DMS53 (cell line): Measurements from ENCODE around the gene TMPO.
"Not testable (repeated sequence)": the region's sequence is repeated elsewhere in the genome, so short reads cannot be mapped to it uniquely, and the experiment has no call there.

Source experiments
- DNase-seq: peaks from one replicate; lab custom pipeline; 2025; lab: John Stamatoyannopoulos, UW

The TMPO gene, protein sequence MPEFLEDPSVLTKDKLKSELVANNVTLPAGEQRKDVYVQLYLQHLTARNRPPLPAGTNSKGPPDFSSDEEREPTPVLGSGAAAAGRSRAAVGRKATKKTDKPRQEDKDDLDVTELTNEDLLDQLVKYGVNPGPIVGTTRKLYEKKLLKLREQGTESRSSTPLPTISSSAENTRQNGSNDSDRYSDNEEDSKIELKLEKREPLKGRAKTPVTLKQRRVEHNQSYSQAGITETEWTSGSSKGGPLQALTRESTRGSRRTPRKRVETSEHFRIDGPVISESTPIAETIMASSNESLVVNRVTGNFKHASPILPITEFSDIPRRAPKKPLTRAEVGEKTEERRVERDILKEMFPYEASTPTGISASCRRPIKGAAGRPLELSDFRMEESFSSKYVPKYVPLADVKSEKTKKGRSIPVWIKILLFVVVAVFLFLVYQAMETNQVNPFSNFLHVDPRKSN

DNA sequence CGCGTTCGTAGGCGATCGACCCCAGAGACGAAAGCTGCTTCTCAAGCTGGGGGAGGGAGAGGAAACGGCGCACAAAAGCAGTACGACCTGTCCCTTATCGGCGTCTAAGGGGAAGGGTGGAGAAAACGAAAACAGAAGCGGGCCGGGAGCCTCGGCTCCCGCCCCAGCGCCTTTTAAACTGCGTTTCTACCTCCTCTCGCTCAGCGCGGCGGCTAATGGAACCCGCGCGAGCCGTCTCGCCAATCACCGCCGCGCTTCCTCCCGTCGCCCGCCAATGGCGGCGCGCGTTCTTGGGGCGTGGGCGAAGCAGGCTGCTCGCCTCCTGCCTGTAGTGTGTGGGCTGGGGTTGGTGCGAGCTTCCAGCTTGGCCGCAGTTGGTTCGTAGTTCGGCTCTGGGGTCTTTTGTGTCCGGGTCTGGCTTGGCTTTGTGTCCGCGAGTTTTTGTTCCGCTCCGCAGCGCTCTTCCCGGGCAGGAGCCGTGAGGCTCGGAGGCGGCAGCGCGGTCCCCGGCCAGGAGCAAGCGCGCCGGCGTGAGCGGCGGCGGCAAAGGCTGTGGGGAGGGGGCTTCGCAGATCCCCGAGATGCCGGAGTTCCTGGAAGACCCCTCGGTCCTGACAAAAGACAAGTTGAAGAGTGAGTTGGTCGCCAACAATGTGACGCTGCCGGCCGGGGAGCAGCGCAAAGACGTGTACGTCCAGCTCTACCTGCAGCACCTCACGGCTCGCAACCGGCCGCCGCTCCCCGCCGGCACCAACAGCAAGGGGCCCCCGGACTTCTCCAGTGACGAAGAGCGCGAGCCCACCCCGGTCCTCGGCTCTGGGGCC is at the start of gene TMPO:
Gene TMPO (plus strand): TSS at position 304 of the 824 bp plus-strand sequence. CDS start 278 bp downstream, at position 582.
- peak; percentile 98 for DNase-seq

DNA sequence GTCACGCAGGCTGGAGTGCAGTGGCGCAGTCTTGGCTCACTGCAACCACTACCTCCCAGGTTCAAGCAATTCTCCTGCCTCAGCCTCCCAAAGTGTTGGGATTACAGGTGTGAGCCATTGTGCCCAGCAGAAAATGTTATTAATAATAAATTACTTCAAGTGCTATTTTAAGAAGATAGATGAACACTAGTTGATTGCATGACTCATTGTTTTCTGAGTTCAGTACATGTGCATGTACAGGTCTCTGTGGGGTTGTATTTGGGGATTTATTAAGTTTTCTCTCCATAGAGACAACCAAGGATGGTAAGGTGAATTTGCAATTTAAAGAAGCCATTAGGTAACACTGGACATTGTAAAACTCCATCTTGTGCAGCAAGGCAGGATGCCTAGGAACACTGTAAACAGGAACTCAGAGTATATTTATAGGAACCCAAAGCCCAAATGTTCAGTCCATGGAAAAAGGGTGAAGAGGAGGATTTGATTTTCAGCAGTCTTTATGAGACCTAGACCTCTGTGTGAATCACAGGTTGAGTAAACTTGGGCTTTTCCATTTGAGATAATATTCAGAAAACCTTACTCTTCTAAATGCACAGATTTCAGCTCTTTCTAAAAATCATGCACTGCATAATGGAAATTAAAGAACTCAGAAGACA is 49.3 kb upstream of the TMPO start:
- peak; percentile 31 for DNase-seq

DNA sequence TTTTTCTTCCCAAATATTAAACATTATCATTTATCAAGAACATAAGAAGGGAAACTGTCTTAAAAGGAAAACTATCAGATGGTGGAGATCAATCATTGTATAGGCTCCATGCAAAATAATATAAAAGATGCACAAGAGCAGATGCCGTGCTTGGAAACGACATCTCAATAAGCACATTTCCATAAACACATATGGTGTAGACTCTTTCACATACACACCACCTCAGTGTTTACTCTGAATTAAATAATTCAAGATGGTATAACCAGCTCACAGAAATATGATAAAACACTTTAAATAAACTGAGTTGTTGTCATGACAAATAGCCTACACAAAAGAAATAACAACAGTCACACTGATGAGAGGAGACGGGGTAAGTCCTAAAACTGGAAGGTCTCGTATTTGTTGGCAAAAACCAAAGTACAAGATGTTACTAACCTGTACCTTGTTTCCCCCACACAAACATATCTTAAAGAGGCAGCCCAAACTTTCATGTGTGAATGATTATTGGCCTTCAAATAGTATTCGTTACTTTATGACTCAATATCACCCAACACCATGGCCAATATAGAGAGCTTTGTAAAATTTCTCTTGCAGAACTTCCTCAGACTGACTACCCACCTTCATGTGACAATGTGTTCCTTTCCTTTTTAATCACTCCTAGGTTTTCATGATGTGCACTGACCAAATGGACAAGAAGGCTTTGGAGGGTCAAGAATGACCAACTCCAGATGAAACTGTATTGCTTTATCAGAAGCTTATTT is 48.6 kb upstream of the TMPO start:
- no peak for DNase-seq

DNA sequence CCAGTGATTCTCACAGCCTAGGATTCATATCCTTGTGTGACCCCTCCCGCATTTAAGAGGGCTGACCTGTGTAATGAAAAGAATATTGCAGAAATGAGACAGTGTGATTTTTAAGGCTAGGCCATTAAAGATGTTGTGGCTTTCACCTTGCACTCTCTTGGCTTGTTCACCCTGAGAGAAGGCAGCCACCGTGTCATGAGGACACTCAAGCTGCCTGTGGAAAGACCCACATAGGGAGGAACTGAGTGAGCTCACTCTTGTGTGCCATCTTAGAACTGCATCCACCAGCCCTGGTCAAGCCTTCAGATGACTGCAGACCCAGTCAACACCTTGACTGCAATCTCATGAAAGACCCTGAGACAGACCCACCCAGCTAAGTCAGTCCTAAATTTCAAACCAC is 46.3 kb upstream of the TMPO start:
- DNase-seq: no peak

DNA sequence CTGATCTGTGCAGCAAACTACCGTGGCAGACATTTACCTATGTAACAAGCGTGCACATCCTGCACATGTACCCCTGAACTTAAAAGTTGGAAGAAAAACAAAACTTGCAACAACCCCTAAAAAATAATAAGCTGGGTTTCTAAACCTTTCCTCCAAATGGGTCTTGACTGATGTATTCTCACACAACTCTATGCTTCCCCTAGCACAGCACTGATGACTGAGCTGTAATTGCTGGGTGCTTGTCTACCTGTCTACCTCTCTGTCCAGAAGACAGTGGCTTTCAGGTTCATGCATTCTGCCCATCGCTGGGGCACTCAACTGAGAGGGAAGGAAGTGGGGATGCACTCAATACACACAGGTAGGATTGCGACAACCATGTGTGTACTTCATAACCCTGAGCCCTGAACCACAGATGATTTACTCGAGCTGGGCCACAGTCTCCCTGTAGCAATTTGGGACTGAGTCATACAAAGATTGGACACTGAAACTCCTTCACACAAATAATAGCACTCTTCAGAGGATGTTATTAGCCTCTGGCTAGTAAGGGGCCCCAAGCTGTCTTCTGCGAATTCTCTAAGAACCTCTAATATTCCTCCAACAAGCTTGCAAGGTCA is 44.8 kb upstream of the TMPO start:
- no peak for DNase-seq

DNA sequence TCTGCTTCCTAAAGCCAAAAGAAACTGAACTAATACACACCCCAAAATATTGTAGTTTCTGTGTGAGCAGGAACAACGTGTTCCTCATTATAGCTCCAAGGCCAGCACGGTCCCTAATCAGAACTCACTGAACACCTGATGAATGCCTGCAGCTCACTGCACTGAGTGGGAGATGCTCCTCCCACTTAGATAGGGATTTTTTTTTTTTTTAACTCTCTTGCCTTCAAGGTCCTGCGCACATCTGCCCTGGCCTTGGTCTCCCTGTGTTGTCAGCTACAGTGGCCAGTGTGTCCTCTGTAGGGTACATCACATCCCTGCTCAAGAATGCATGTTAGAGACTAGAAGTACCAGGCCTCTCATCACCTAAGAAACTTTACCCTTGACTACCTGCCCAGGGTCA is 44.3 kb upstream of the TMPO start:
- no peak for DNase-seq

DNA sequence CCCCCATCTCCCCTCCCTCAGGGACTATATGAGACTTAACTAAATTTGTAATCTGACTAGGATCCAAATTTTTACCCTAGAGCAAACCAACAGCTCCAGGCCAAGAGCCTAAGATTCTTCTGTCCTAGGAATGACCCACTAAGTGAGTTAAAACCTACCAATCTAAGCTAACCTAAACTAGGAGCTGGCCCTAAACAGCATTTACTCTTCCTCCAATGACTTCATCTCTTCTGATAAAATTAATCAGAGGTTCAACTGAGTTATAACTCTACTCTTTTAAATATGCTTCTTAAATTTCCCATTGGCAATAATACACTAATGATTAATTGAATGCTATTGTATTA is 39.9 kb upstream of the TMPO start:
- no peak for DNase-seq

DNA sequence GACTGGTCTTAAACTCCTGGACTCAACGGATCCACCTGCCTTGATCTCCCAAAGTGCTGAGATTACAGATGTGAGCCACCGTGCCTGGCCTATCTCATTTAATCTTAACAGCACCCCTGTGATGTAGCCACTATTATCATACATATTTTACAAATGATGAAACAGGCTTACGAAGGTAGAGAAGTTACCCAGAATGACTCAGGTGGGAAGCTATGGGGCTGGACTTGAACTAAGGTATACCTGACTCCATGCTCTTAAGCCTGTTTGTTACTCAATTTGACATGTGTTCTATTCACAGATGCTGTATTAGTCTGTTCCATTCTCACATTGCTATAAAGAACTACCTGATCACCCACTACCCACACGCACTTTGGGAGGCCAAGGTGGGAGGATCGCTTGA is 36.8 kb upstream of the TMPO start:
- DNase-seq: no peak

DNA sequence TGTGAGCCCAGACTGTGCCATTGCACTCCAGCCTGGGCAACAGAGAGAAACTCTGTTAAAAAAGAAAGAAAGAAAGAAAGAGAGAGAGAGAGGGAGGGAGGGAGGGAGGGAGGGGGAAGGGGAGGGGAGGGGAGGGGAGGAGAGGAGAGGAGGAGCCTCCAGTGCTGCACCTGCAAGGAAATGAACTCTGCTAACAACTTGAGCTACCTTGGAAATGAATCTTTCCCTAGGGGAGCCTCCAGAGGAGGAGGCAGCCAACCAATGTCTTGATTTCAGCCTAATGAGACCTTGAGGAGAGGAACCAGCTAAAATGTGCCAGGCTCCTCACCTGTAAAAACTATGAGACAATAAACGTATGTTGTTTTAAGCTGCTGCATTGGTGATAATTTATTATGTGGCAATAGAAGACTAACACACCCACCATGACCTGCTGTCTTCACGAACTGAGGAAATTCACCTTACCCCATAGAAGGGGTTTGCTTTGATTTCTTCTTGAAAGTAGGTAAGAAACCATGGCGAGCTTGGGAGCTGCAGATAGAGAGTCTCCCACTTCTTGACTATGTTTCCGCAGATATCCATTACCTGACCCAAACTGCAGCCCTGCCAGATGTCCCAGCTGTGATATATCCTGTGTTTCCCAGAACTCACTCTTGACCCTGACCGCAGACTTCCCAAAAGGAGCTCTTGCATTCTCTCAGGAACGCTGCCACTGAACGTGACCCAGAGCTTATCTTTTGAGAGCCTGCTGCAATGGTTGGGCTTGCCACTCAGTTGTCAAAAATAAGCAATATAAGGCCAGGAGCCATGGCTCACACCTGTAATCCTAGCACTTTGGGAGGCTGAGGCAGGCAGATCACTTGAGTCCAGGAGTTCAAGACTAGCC is 31.5 kb upstream of the TMPO start:
- no peak for DNase-seq

DNA sequence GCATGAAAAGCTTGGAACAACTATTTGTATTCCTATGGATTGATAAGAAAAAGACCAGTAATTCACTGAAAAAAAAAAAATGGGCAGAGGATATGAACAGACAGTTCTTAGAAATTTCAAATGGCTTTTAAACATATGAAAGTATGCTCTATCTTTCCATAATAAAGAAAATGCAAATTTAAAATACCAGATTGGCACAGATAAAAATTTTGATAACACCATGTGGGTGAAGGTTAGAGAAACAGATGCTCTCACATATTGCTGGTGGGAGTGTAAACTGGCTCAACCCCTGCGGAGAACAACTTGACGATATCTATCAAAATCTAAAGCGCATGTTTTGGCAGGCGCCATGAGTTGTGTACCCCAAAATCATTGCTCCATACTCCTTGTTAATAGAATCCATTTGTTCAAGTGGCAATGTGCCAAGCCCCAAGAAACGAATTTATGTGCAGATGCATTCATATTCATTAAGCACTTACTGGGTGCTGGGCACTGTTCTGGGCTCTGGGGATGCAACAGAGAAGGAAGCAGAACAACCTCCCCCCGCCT is 29.5 kb upstream of the TMPO start:
- DNase-seq: no peak

DNA sequence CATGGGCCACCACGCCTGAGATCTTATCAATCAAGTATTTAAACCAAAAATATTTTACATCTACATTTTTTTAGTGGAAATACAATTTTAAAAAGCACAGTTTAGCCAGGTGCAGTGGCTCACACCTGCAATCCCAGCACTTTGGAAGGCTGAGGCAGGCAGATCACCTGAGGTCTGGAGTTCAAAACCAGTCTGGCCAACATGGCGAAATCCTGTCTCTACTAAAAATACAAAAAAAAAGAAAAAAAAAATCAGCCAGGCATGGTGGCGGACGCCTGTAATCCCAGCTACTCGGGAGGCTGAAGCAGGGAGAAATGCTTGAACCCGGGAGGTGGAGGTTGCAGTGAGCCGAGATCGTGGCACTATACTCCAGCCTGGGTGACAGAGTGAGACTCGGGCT is 27.0 kb upstream of the TMPO start:
- not testable (repeated sequence) for DNase-seq

DNA sequence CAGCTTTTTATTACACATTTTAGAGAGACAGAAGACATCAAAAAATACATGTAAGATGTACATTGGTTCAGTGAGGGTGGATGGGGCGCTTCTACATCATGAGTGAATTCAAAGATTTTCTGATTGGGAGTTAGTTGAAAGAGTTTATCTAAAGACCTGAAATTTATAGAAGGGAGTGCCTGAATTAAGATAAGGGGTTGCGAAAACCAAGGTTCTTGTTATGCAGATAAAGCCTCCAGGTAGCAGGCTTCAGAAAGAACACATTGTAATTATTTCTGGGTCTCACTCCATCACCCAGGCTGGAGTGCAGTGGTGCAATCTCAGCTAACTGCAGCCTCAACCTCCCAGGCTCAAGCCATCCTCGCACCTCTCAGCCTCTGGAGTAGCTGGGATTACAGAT is 26.2 kb upstream of the TMPO start:
- DNase-seq: no peak

DNA sequence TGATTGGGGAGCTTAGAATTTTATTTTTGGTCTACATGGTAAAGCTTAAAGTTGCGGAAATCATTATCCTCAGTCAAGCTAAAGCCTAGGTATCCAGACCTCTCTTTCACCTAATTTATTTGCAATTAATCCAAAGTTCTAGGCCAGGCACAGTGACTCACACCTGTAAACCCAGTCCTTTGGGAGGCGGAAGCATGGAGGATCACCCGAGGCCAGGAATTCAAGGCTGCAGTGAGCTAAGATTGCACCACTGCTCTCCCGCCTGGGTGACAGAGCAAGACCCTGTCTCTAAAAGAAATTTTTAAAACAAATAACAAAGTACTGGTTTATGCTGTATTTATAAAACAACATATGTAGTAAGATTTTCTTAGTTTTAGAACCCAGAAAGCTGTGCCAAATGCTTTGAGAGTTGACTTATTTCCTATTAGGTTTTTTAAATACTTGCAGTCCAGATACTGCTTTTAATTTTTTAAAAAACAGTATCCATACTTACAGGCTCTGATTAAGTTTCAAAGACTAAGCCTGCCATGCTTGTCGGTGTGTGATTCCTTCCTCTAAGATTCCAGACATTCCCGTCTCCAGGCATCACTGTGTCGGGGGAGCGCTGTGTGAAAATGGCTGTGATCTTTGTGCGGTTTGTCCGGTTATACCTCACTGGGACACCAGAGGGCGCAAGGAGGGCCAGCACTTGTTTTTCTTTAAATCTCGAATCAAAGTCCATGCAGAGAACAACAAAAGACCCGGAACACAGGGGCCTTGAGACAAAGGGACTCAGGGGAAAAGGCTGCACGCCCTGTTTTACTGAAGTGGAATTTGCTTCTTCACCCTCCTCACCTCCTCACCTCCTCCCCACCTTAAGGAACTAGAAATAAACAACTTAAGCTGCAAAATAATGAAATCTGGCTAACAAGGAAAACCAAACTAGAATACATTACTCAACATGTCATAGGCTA is 24.6 kb upstream of the TMPO start:
- DNase-seq: peak; percentile 94

DNA sequence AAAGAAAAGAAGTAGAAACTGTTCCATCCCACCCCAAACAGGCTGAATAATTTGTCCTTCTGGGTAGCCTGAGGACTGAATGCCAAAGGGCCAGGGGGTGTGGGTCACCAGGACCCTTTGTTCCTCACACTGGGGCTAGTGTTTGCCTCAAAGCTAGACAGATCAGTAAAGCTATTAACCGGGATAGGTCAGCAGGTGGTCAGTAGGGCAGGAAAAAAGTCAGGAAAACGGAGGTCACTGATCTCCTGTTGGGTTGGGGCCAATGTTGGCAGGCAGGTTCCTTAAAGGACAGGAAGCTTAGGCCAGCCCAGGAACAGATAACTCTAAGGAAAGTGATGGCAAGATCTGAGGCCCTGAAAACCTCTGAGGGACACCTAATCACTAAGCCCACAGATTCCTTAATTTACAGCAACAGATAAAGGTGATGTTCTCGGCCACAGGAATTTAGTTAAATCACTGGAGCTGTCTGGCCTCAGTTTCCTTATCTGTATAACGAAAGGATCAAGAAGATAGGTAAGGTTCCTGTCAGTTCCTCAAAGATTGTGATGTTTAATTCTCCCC is 22.7 kb upstream of the TMPO start:
- no peak for DNase-seq

DNA sequence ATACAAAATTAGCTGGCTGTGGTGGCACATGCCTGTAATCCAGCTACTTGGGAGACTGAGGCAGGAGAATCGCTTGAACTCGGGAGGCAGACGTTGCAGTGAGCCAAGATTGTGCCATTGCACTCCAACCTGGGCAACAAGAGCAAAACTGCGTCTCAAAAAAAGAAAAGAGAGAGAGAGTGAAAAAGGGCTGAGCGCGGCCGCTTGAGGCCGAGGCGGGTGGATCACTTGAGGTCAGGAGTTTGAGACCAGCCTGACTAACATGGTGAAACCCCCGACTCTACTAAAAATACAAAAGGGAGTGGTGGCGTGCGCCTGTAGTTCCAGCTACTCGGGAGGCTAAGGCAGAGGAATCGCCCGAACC is 14.1 kb upstream of the TMPO start:
- DNase-seq: not testable (repeated sequence)

DNA sequence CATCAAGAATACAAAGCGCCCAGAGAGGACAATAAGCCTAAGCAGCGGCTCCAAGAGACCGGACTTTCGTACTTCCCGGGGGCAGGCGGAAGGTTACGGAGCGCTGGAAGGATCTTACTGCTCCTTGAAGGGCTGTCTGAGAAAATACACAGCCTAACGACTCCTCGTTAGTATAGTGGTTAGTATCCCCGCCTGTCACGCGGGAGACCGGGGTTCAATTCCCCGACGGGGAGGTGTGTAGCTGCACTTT is 12.1 kb upstream of the TMPO start:
- DNase-seq: peak; percentile 97

DNA sequence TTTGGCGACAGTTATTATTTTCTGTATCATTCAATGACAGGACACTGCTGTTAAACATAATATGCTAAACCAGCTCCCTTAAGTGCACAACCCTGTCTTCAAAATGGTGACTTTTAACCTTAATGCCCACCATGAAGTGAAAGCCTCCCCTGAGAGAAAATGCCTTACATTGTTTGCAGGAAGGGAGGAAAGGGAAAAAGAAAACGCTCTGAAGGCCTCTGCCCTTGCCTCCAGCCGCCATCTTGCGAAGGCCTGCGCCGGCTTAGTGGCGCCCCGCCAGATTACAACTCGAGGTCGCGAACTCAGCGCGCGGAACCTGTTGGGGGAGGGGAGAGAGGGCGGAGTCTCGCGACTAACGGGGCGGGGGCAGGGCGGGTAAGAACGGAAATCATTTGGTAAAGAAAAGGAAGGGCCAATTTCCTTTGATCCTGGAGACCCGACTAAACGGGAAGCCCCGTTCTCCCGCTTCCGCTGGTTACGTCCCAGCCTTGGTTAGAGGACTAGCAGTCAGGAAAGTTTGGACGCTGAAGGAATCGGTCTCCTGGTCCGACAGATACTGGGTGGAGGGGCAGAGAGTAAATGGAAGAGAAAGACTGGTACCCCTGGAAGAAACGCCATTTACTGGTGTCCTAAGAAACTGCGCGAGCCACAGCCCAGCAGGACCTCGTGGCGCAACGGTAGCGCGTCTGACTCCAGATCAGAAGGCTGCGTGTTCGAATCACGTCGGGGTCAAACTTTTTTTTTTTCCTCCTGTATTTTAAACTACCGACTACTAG is 11.6 kb upstream of the TMPO start:
- peak; percentile 99 for DNase-seq

DNA sequence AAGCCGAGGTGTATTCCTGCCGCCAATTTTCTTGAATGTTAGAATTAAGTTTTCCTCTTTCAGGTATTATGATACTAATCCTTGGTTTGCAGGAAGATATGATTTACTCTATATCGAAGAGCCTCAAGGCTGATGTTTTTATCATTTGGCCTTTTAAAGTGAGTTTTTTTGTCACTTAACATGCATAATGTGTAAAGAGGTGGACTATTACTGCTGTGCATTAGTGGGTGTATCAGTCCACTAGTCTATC is 11.1 kb upstream of the TMPO start:
- no peak for DNase-seq

DNA sequence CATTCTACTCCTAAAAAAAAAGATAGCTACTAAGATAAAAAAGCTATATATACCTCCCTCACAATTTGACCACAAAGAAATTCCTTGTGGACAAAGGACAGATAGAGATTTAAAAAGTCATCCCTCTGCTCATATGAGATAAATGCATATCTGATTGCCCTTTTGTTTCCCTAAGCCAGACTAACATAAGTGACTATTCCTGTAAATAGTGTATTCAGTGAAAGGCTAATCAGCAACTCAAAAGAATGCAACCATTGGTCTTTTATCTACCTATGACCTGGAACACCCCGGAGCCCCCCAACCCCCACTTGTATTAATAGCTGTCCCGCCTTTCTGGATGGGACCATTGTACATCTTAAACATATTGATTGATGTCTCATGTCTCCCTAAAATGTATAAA is 6.3 kb upstream of the TMPO start:
- DNase-seq: no peak
